ENCODE data around the gene CD63.

- TF ChIP-seq CTCF (IDR thresholded peaks at IDR 0.05) (no peak), POLR2A (IDR thresholded peaks at IDR 0.05) (no peak)
Observed at GRCh38 chr12:55696796-55697462, 31.9 kb downstream of the CD63 start.

All from thyroid gland (tissue), 4 donors.